Mesothelial cell of epicardium (in vitro differentiated cells): Measurements from ENCODE around the gene KCNT1. TPM values are rescaled to one million over a fixed set of nuclear protein-coding genes. Genes with fewer than 3 reads are reported as not detected.

ENCODE experiments used
- DNase-seq, 2 experiments: peaks; one replicate each; pipeline ENCODE4 v3.0.0; 2021; ENCODE audit warnings: low spot score in 2 of 2; ENCODE audit not compliant: unreplicated experiment in 2 of 2
- H3K27ac Mint-ChIP-seq: 2 replicates; pipeline ENCODE4 v1.8.0; 2021; ENCODE audit warnings: mixed read lengths
- H3K27me3 Mint-ChIP-seq: 2 replicates; pipeline ENCODE4 v1.8.0; 2021; ENCODE audit warnings: low read depth, mixed read lengths
- H3K36me3 Mint-ChIP-seq: 2 replicates; pipeline ENCODE4 v1.8.0; 2021; ENCODE audit warnings: mixed read lengths
- H3K4me1 Mint-ChIP-seq: 2 replicates; pipeline ENCODE4 v1.8.0; 2021; ENCODE audit warnings: mixed read lengths
- H3K4me3 Mint-ChIP-seq: 2 replicates; pipeline ENCODE4 v1.8.0; 2021; ENCODE audit warnings: mild to moderate bottlenecking, moderate library complexity, mixed read lengths
- H3K9me3 Mint-ChIP-seq: 2 replicates; pipeline ENCODE4 v1.8.0; 2021; ENCODE audit warnings: mixed read lengths
- total RNA-seq: library from RNA; stranded (reverse); gene quantifications from 3 replicates; pipeline ENCODE4 v1.2.1, GENCODE V29; 2021
- TF ChIP-seq, protein P1 (sequence below): fragments of 200-600 bp; sonication (generic); IDR thresholded peaks from one replicate; pipeline ENCODE4 v1.5.0; 2021; ENCODE audit warnings: antibody characterized with exemption; ENCODE audit not compliant: unreplicated experiment

Gene KCNT1
- total RNA-seq, 1 donor from 2014 or later, result not detected

DNA sequence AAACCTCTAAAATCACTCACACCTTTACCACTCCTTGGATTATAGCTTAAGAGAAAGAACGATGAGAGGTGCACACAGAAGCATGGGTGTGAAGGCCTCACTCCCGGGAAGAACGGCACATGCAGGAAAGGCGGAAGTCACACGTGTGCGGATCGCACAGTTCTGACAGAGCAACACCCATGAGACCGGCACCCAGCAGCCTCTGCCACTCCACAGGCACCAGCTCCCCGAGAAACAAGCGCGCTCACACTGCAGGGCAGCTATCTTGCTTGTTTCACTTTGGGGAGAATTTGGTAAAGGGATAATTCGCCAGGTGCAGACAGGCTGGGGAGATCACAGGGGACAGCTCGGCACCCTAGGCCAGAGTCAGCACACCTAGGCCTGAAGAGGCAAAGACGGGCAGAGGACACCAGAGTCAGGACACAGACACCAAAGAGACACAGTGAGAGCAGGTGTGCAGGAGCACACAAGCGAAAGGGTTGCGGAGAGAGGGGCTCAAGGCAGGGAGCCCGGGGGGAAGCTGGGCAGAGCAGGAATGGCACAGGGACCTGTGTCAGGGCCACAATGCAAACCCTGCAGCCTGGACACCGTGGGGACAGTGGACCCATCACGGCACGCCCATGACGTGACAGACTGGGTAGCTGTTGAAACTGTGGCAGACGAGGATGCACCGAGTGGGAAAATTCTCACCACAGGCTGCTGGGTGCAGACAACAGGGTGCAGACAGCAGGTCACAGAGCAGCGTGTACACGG is 123.6 kb downstream of the KCNT1 start:
- no peak overlapping the region for H3K4me3 Mint-ChIP-seq
- DNase-seq, result no peak
- no peaks in the 10 kb centered on the region for H3K27me3 Mint-ChIP-seq
- peaks cover 64% of the 10 kb centered on the region for H3K36me3 Mint-ChIP-seq
- no peak overlapping the region for H3K27ac Mint-ChIP-seq
- peaks cover 15% of the 10 kb centered on the region for H3K9me3 Mint-ChIP-seq
- TF ChIP-seq, protein P1, sequence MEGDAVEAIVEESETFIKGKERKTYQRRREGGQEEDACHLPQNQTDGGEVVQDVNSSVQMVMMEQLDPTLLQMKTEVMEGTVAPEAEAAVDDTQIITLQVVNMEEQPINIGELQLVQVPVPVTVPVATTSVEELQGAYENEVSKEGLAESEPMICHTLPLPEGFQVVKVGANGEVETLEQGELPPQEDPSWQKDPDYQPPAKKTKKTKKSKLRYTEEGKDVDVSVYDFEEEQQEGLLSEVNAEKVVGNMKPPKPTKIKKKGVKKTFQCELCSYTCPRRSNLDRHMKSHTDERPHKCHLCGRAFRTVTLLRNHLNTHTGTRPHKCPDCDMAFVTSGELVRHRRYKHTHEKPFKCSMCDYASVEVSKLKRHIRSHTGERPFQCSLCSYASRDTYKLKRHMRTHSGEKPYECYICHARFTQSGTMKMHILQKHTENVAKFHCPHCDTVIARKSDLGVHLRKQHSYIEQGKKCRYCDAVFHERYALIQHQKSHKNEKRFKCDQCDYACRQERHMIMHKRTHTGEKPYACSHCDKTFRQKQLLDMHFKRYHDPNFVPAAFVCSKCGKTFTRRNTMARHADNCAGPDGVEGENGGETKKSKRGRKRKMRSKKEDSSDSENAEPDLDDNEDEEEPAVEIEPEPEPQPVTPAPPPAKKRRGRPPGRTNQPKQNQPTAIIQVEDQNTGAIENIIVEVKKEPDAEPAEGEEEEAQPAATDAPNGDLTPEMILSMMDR, result no peak
- H3K4me1 Mint-ChIP-seq, result peaks cover 3% of the 10 kb centered on the region

DNA sequence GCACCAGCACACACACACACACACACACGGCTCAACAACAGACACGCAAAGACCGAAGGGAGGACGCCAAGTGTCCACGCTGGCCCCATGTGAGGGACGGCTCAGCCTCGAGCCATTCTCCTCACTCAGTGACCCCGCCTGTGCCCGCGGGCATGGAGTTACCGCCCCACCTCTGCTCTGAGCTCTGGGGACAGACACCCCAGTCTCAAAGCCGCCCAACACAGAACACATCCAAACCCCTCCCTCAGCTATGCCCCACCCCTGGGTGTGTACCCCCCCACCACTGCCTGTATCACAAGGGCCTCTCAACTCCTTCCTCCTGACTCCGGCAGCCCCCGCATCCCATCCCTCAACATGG is 124.2 kb downstream of the KCNT1 start:
- peaks cover 16% of the 10 kb centered on the region for H3K9me3 Mint-ChIP-seq
- H3K4me3 Mint-ChIP-seq, result no peak overlapping the region
- H3K36me3 Mint-ChIP-seq, result peaks cover 61% of the 10 kb centered on the region
- peaks cover 3% of the 10 kb centered on the region for H3K4me1 Mint-ChIP-seq
- no peak overlapping the region for H3K27ac Mint-ChIP-seq
- TF ChIP-seq, protein P1, result no peak
- no peak for DNase-seq
- no peaks in the 10 kb centered on the region for H3K27me3 Mint-ChIP-seq

DNA sequence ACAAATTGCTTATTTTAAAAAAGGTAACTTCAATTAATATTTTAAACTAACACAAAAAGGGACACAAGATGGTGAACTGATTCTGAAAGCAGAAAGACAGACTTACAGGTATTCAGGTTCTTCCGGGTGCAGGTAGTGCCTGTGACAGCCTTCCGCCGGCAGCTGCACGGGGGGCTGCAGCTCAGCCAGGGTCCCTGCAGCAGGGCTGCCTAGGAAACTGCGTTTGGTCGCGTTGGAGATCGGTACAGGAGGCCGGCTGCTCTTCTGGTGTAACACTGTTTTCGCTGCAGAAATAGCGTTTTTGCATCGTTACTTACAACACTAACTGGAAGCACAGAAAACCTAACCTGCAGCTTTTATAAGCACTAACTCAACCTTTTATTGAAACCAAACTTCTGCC is 125.3 kb downstream of the KCNT1 start:
- Mint-ChIP-seq H3K4me1 (peaks cover 3% of the 10 kb centered on the region), H3K36me3 (peaks cover 50% of the 10 kb centered on the region), H3K9me3 (peaks cover 16% of the 10 kb centered on the region), H3K27ac (no peak overlapping the region), H3K4me3 (no peak overlapping the region), H3K27me3 (no peaks in the 10 kb centered on the region)
- TF ChIP-seq, protein P1, result no peak
- no peak for DNase-seq

DNA sequence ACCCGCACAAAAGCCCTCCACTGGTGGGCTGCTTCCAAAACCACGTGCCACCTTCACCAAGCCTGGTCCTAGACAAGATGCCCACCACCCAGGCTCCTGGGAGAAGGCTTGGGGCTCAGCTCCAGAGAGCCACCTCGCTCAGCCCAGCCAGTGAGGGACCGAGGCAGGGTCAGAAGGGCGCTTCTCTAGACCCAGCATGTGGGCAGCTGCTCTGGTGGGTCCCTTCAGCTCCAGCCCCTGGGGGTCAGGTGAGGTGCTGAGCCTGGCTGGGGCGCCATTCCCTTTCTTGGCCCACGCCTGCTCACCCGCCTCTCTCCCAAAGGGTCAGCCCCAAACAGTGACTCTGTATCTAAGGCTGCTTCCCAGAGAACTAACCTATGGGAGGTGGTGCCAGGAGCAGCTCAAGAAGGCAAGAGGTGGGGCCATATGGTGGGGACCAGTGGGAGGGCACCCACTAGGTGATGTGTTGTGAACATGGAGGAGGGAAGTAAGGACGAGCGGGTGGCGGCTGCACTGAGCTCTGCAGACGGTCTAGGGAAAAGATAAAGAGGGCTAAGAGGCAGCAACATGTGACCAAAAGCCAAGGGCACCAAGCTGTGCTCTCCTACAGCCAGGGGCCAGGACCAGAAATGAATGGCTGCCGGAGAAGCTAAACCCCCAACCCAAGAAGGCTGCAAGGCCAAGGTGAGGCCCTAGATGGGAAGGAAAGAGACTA is 126.0 kb downstream of the KCNT1 start:
- Mint-ChIP-seq H3K27ac (no peak overlapping the region), H3K9me3 (peaks cover 16% of the 10 kb centered on the region), H3K4me3 (no peak overlapping the region), H3K36me3 (peaks cover 43% of the 10 kb centered on the region), H3K27me3 (no peaks in the 10 kb centered on the region), H3K4me1 (peaks cover 3% of the 10 kb centered on the region)
- TF ChIP-seq, protein P1, result no peak
- no peak for DNase-seq

DNA sequence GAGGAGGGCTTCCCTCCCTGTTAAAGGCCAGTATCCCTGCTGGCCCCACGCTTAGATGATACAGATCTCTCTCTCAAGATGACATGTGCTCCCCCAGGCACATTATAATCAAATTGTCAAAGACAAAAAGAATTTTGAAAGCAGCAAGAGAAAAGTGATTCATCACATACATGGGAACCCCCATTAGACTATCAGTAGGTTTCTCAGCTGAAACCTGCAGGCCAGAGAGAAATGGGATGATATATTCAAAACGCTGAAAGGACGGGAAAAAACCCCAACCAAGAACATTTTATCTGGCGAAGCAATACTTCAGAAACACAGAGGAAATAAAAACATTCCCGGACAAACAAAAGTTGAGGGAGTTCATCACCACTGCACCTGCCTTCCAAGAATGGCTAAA is 126.7 kb downstream of the KCNT1 start:
- no peak for DNase-seq
- H3K27me3 Mint-ChIP-seq, result no peaks in the 10 kb centered on the region
- peaks cover 3% of the 10 kb centered on the region for H3K4me1 Mint-ChIP-seq
- TF ChIP-seq, protein P1, result no peak
- H3K27ac Mint-ChIP-seq, result no peak overlapping the region
- H3K4me3 Mint-ChIP-seq, result no peak overlapping the region
- peaks cover 44% of the 10 kb centered on the region for H3K36me3 Mint-ChIP-seq
- H3K9me3 Mint-ChIP-seq, result peaks cover 16% of the 10 kb centered on the region
